H1 (cell line): ENCODE results near the gene CHRNA3. TPM values are rescaled to one million over a fixed set of nuclear protein-coding genes. Genes with fewer than 3 reads are reported as not detected.
A peak's percentile ranks its signal among the peaks of the same experiment; 100 is the strongest.

Experiments used
- CTCF ChIA-PET: fragments of 300-600 bp; sonication (Branson Sonifier 250); formaldehyde crosslinking; loops from one replicate; lab custom pipeline; 2021; ENCODE audit not compliant: partially characterized antibody; lab: Charles Lee
- POLR2A ChIA-PET: fragments of 300-600 bp; sonication (Branson Sonifier 250); formaldehyde crosslinking; loops from one replicate; lab custom pipeline; 2021; ENCODE audit warnings: inconsistent platforms; ENCODE audit not compliant: partially characterized antibody; lab: Charles Lee
- DNase-seq, 2 experiments: peaks; one replicate each; pipeline versions ENCODE4 v3.0.0 to v3.0.0-alpha.2; 2010 to 2022; ENCODE audit warnings: low spot score in 2 of 2, low read depth in 1 of 2, mixed read lengths in 1 of 2
- FAIRE-seq: peaks from 2 replicates; lab custom pipeline; 2011; peaks lifted over from hg19 to GRCh38; lab: Jason Lieb, UNC
- H2AFZ ChIP-seq: 2 replicates; pipeline ENCODE4 v1.8.1; 2012; ENCODE audit warnings: low read length, inconsistent platforms
- H2AK5ac ChIP-seq: 2 replicates; pipeline ENCODE4 v1.6.1; 2013; ENCODE audit warnings: low read depth, low read length
- H2BK120ac ChIP-seq: replicated peaks from 2 replicates; pipeline ENCODE3; 2013; ENCODE audit warnings: low read depth, low read length, inconsistent platforms
- H2BK12ac ChIP-seq: 2 replicates; pipeline ENCODE4 v1.6.1; 2013; ENCODE audit warnings: low read depth, low read length
- H2BK15ac ChIP-seq: 2 replicates; pipeline ENCODE4 v1.6.1; 2013; ENCODE audit warnings: low read length
- H2BK20ac ChIP-seq: 2 replicates; pipeline ENCODE4 v1.6.1; 2013; ENCODE audit warnings: low read length
- H2BK5ac ChIP-seq: 2 replicates; pipeline ENCODE4 v1.6.1; 2013; ENCODE audit warnings: low read depth, low read length
- H3K14ac ChIP-seq: 2 replicates; pipeline ENCODE4 v1.6.1; 2013; ENCODE audit warnings: inconsistent platforms; ENCODE audit not compliant: insufficient read length
- H3K18ac ChIP-seq: 2 replicates; pipeline ENCODE4 v1.6.1; 2013; ENCODE audit warnings: low read length; ENCODE audit errors: extremely low read depth
- H3K23ac ChIP-seq: 2 replicates; pipeline ENCODE4 v1.6.1; 2013; ENCODE audit warnings: inconsistent platforms; ENCODE audit not compliant: insufficient read length
- H3K23me2 ChIP-seq: 2 replicates; pipeline ENCODE4 v1.6.1; 2013; ENCODE audit warnings: low read depth, low read length
- H3K27ac ChIP-seq: 2 replicates; pipeline ENCODE4 v1.6.1; 2011; ENCODE audit warnings: low read depth, low read length, inconsistent platforms
- H3K27me3 ChIP-seq, 4 experiments: replicated peaks in 1 of 4; 1 replicate in 1 of 4; 2 replicates in 3 of 4; pipeline versions ENCODE4 v1.6.1 to v1.8.1; 2011 to 2013; ENCODE audit warnings: low read length in 3 of 4, mild to moderate bottlenecking in 3 of 4, inconsistent platforms in 2 of 4, mixed read lengths in 2 of 4, moderate library complexity in 1 of 4; ENCODE audit not compliant: control insufficient read depth in 3 of 4, insufficient read depth in 3 of 4; ENCODE audit errors: extremely low read depth in 1 of 4
- H3K36me3 ChIP-seq, 4 experiments: 2 replicates each; pipeline versions ENCODE4 v1.6.1 to v1.8.1; 2011 to 2013; ENCODE audit warnings: mild to moderate bottlenecking in 4 of 4, low read length in 3 of 4, moderate library complexity in 2 of 4, control low read depth in 1 of 4, inconsistent platforms in 1 of 4; ENCODE audit not compliant: insufficient read depth in 4 of 4, control insufficient read depth in 2 of 4
- H3K4ac ChIP-seq: replicated peaks from 2 replicates; pipeline ENCODE3; 2013; ENCODE audit warnings: low read length, low read depth, mixed read lengths, inconsistent platforms; ENCODE audit not compliant: insufficient read length
- H3K4me1 ChIP-seq, 4 experiments: replicated peaks in 1 of 4; 1 replicate in 1 of 4; 2 replicates in 3 of 4; pipeline versions ENCODE4 v1.6.1 to v1.8.1; 2011 to 2013; ENCODE audit warnings: low read length in 3 of 4, inconsistent platforms in 2 of 4, mixed read lengths in 1 of 4; ENCODE audit not compliant: insufficient read depth in 4 of 4, control insufficient read depth in 3 of 4
- H3K4me2 ChIP-seq, 2 experiments: 2 replicates each; pipeline versions ENCODE4 v1.6.1 to v1.8.1; 2011 to 2013; ENCODE audit warnings: low read depth in 2 of 2, low read length in 2 of 2, control low read depth in 1 of 2, inconsistent platforms in 1 of 2, mild to moderate bottlenecking in 1 of 2; ENCODE audit not compliant: insufficient read depth in 1 of 2
- H3K4me3 ChIP-seq, 4 experiments: fragments of 200-600, 300-600 bp in 1 of 4; sonication (generic), shearing (Covaris generic), sonication (Bioruptor Twin) in 1 of 4; 2 replicates each; pipeline versions ENCODE4 v1.5.1 to v1.8.1; 2011 to 2016; ENCODE audit warnings: low read length in 4 of 4, low read depth in 3 of 4, control low read depth in 2 of 4, inconsistent platforms in 2 of 4, mild to moderate bottlenecking in 2 of 4, mixed read lengths in 1 of 4, moderate library complexity in 1 of 4; ENCODE audit not compliant: insufficient read depth in 2 of 4; ENCODE audit errors: extremely low read depth in 1 of 4
- H3K56ac ChIP-seq: replicated peaks from 2 replicates; pipeline ENCODE3; 2013; ENCODE audit warnings: low read depth, mild to moderate bottlenecking, mixed read lengths, low read length, inconsistent platforms; ENCODE audit not compliant: insufficient read length
- H3K79me1 ChIP-seq: 2 replicates; pipeline ENCODE4 v1.6.1; 2013; ENCODE audit warnings: low read depth, low read length, control low read depth
- H3K79me2 ChIP-seq, 2 experiments: 2 replicates each; pipeline versions ENCODE4 v1.6.1 to v1.8.1; 2012 to 2013; ENCODE audit warnings: low read length in 2 of 2, mild to moderate bottlenecking in 2 of 2, inconsistent platforms in 1 of 2; ENCODE audit not compliant: insufficient read depth in 2 of 2, control insufficient read depth in 1 of 2
- H3K9ac ChIP-seq, 4 experiments: replicated peaks in 1 of 4; 1 replicate in 1 of 4; 2 replicates in 3 of 4; pipeline versions ENCODE4 v1.6.1 to v1.8.1; 2011 to 2013; ENCODE audit warnings: low read depth in 3 of 4, low read length in 3 of 4, control low read depth in 2 of 4, mild to moderate bottlenecking in 2 of 4, moderate library complexity in 2 of 4, inconsistent platforms in 1 of 4; ENCODE audit errors: extremely low read depth in 1 of 4
- H3K9me3 ChIP-seq, 2 experiments: 2 replicates each; pipeline versions ENCODE4 v1.6.1 to v1.8.1; 2012 to 2013; ENCODE audit warnings: mild to moderate bottlenecking in 2 of 2, moderate library complexity in 2 of 2, control low read depth in 1 of 2, inconsistent platforms in 1 of 2, low read depth in 1 of 2, low read length in 1 of 2, mixed read lengths in 1 of 2; ENCODE audit not compliant: insufficient read depth in 2 of 2
- H4K20me1 ChIP-seq, 2 experiments: replicated peaks in 1 of 2; 2 replicates each; pipeline versions ENCODE3 to v1.8.1; 2011 to 2013; ENCODE audit warnings: inconsistent platforms in 2 of 2, low read length in 2 of 2, mild to moderate bottlenecking in 1 of 2; ENCODE audit not compliant: insufficient read depth in 2 of 2, control insufficient read depth in 1 of 2
- H4K5ac ChIP-seq: 2 replicates; pipeline ENCODE4 v1.6.1; 2013; ENCODE audit warnings: low read length, low read depth, mixed read lengths, inconsistent platforms; ENCODE audit not compliant: insufficient read length
- H4K8ac ChIP-seq: 2 replicates; pipeline ENCODE4 v1.8.0; 2013; ENCODE audit warnings: mild to moderate bottlenecking, moderate library complexity, low read length, inconsistent platforms; ENCODE audit not compliant: insufficient read depth; ENCODE audit errors: extremely low read depth
- H4K91ac ChIP-seq: replicated peaks from 2 replicates; pipeline ENCODE3; 2013; ENCODE audit warnings: low read length, mixed read lengths, inconsistent platforms; ENCODE audit not compliant: insufficient read length
- GTF2F1 ChIP-seq: IDR thresholded peaks from 2 replicates; pipeline ENCODE4 v1.6.1; 2012; ENCODE audit warnings: low read depth, low read length, improper control_type of control experiment, borderline replicate concordance
- JUND ChIP-seq: IDR thresholded peaks from 2 replicates; pipeline ENCODE4 v1.6.1; 2011; ENCODE audit warnings: mild to moderate bottlenecking, improper control_type of control experiment, low read length
- MAFK ChIP-seq: IDR thresholded peaks from 2 replicates; pipeline ENCODE4 v1.6.1; 2012; ENCODE audit warnings: low read depth, mild to moderate bottlenecking, improper control_type of control experiment, low read length
- PHF8 ChIP-seq: fragments of 200-600 bp; sonication (generic); conservative IDR thresholded peaks from 2 replicates; pipeline ENCODE4 v1.7.1; 2012; ENCODE audit warnings: low read depth, mild to moderate bottlenecking, inconsistent platforms, low read length, moderate library complexity
- RBBP5 ChIP-seq: IDR thresholded peaks from 2 replicates; pipeline ENCODE4 v1.7.1; 2012; ENCODE audit warnings: low read depth, mild to moderate bottlenecking, inconsistent platforms, low read length, moderate library complexity, borderline replicate concordance
- ZNF274 ChIP-seq: IDR thresholded peaks from 2 replicates; pipeline ENCODE4 v1.7.0; 2012; ENCODE audit warnings: low read length, borderline replicate concordance; ENCODE audit errors: extremely low read depth
- WGBS, 2 experiments: shearing (Covaris generic) in 1 of 2; methylation state at CpG; one replicate each; pipeline versions ENCODE4 v1.1.6 to v1.1.7; 2013 to 2015; ENCODE audit warnings: low lambda C conversion rate in 2 of 2, mixed read lengths in 2 of 2, inconsistent platforms in 1 of 2, low coverage in 1 of 2, missing lambda C conversion rate in 1 of 2; ENCODE audit not compliant: insufficient replicate concordance in 2 of 2, insufficient coverage in 1 of 2, insufficient read length in 1 of 2; ENCODE audit errors: extremely low coverage in 1 of 2, missing lambda C conversion rate in 1 of 2; 5-methylcytosine and 5-hydroxymethylcytosine counted together
- polyA plus RNA-seq, 7 experiments: library from polyadenylated mRNA; depleted of rRNA in 3 of 7; stranded (reverse) in 5 of 7; unstranded in 2 of 7; fragments of >200 nt in 5 of 7; fragments of 200-250 nt in 2 of 7; gene quantifications; 1 replicate in 5 of 7; 2 replicates in 1 of 7; 4 replicates in 1 of 7; pipeline versions ENCODE4 v1.2.1 to v1.2.3, GENCODE V29; 2011 to 2013; ENCODE audit warnings: missing spikeins in 2 of 7, mixed read lengths in 2 of 7
- total RNA-seq: library from RNA; stranded (reverse); fragmentation: NEBNext Ultra II Directional; extraction: Animal tissue kit (Norgen Biotek cat#: 25700); gene quantifications from 2 replicates; pipeline ENCODE4 v1.2.1, GENCODE V29; 2021
- TF ChIP-seq, protein P1 (sequence below), 3 experiments: IDR thresholded peaks; 1 replicate in 2 of 3; 2 replicates in 1 of 3; pipeline versions ENCODE4 v1.5.1 to v1.6.1; 2011; ENCODE audit warnings: low read length in 3 of 3, mild to moderate bottlenecking in 3 of 3, inconsistent platforms in 2 of 3, low read depth in 1 of 3, moderate library complexity in 1 of 3; ENCODE audit not compliant: insufficient read depth in 1 of 3; ENCODE audit errors: control extremely low read depth in 1 of 3

CHRNA3 gene
- total and polyA plus RNA-seq, 2 of the 8 experiments (the other 6 are each of a cell fraction or from before 2014, with no cell fraction given), result 2.1 to 4.7 TPM

DNA sequence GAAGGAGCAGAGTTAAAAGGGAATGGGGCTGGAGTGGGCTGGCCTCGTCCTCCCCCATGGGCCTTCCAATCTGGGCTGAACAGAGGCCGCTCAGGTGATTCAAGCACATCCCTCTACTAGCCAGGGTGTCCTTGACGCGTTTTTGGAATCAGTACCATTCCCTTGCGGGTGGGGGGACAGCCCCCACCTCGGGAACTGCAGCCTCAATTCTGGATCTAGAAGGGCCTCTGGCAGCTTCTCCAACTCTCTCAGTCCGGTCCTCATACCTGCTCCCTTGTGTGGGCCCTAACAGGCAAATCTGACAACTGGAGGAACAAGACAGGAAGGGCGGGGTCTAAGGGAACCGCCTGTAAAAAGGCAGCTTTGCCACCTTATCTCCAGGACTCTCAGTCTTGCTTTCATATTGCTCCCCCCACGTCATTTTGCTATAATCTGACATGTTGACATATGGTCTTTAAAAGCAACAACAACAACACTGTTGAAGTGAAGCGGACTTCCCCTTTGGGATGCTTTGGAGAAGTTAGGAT lies 21.0 kb upstream of the CHRNA3 start:
- H3K36me3 ChIP-seq, result no peaks in the 10 kb centered on the region
- peaks cover 7% of the 10 kb centered on the region; the same call in 1 of the 2 replicates for H3K23me2 ChIP-seq
- peak overlapping the region; percentile 55 to 87 (median 68); a peak in 7 of 8 replicates for H3K4me3 ChIP-seq
- H3K14ac ChIP-seq, result no peak overlapping the region
- no peak overlapping the region for H4K8ac ChIP-seq
- TF ChIP-seq JUND (no peak), MAFK (no peak), ZNF274 (no peak), RBBP5 (no peak), GTF2F1 (no peak), PHF8 (no peak)
- TF ChIP-seq, protein P1, sequence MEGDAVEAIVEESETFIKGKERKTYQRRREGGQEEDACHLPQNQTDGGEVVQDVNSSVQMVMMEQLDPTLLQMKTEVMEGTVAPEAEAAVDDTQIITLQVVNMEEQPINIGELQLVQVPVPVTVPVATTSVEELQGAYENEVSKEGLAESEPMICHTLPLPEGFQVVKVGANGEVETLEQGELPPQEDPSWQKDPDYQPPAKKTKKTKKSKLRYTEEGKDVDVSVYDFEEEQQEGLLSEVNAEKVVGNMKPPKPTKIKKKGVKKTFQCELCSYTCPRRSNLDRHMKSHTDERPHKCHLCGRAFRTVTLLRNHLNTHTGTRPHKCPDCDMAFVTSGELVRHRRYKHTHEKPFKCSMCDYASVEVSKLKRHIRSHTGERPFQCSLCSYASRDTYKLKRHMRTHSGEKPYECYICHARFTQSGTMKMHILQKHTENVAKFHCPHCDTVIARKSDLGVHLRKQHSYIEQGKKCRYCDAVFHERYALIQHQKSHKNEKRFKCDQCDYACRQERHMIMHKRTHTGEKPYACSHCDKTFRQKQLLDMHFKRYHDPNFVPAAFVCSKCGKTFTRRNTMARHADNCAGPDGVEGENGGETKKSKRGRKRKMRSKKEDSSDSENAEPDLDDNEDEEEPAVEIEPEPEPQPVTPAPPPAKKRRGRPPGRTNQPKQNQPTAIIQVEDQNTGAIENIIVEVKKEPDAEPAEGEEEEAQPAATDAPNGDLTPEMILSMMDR (IDR thresholded peaks at IDR 0.05; ENCODE audit: control extremely low read depth in 1 of 3, insufficient read depth in 1 of 3, low read depth in 1 of 3, low read length in 3 of 3), result no peak
- TF ChIP-seq, all 59 proteins: peak for 0
- ChIA-PET CTCF (interaction anchor here (0.9 to 6.5 kb wide), 16 partner anchors 11 to 331 kb away, joined by 3 to 57 read pairs (median 4); no protein-coding TSS in a partner anchor), POLR2A (interaction anchor here (0.7 to 2.2 kb wide), 3 partner anchors 9 to 170 kb away, joined by 3 to 7 read pairs (median 4); no protein-coding TSS in a partner anchor)
- H4K91ac ChIP-seq, result no peak overlapping the region
- peaks cover 2 to 16% (median 7%) of the 10 kb centered on the region in 4 experiments; a peak in 6 of 7 replicates for H3K4me1 ChIP-seq
- H2BK120ac ChIP-seq, result no peak overlapping the region
- no peak overlapping the region for H3K56ac ChIP-seq
- peak overlapping the region; percentile 65; the same call in 1 of the 2 replicates for H3K18ac ChIP-seq
- no peak overlapping the region for H3K9ac ChIP-seq
- H3K27ac ChIP-seq, result no peak overlapping the region
- H2BK20ac ChIP-seq, result no peak overlapping the region
- no peak overlapping the region for H4K5ac ChIP-seq
- H3K79me2 ChIP-seq, result no peaks in the 10 kb centered on the region
- no peaks in the 10 kb centered on the region for H3K9me3 ChIP-seq
- peak overlapping the region; percentile 57 to 82 for H3K4me2 ChIP-seq
- H2BK12ac ChIP-seq, result peak overlapping the region; percentile 43; the same call in 1 of the 2 replicates
- no peak overlapping the region for H2AFZ ChIP-seq
- H2AK5ac ChIP-seq, result no peak overlapping the region
- FAIRE-seq, result no peak
- H4K20me1 ChIP-seq, result no peaks in the 10 kb centered on the region
- peaks cover 0 to 6% (median 4%) of the 10 kb centered on the region in 4 experiments; a peak in 2 of 7 replicates for H3K27me3 ChIP-seq
- 0 out of 2 replicates have a peak overlapping the region, but pooled peaks have one; percentile 95 for H2BK5ac ChIP-seq
- H3K23ac ChIP-seq, result no peak overlapping the region
- DNase-seq, result no peak
- WGBS, 2 experiments, result 23% methylated on average over 11 of the region's 11 CpGs; no CpG with 5 or more reads in 1 of the 2 experiments
- no peak overlapping the region for H2BK15ac ChIP-seq
- no peaks in the 10 kb centered on the region for H3K79me1 ChIP-seq
- no peak overlapping the region for H3K4ac ChIP-seq
